T-helper 1 cell (primary cell): Measurements from ENCODE around the gene ANTXR1.

Experiments used
- DNase-seq, 5 donors: peaks; one replicate each; pipeline ENCODE4 v3.0.0-alpha.2; 2012 to 2020

ANTXR1 gene

DNA sequence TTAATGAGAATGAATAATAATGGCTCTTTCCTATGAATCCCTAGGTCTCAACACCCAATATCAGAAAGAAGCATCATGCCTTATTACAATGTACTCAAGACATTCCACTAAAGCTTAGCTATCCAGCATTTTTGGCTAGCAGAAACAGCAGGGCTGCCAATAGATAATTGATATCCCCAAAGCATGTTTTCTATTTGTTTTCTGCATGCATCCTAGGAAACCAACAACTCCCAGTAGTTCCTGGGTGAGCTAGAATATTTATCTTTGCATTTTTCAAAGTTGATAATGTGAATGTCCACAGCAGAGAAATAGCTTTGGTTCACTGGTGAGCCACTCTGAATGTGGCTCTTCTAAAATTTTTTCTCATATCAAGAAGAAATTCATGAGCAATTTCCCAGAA, 5.8 kb upstream of the ANTXR1 start:
- DNase-seq, result no peak

DNA sequence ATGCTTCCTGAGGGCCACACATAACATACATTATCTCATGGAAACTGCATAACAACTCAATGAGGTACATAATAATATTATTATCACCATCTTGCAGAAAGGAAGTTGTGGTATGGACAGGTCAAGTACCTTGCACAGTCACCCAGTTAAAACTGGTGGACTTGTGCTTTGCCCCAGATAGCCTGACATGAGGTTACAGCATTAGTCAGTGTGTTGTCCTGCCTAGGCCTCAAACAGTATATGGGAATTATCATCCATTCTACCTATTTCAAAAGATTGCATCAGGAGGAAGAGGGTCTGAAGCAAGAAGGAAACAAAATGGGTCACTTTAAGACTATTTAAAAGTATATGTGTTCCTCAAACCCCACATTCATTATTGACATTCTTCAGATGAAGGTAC, 5.4 kb upstream of the ANTXR1 start:
- DNase-seq, result no peak

DNA sequence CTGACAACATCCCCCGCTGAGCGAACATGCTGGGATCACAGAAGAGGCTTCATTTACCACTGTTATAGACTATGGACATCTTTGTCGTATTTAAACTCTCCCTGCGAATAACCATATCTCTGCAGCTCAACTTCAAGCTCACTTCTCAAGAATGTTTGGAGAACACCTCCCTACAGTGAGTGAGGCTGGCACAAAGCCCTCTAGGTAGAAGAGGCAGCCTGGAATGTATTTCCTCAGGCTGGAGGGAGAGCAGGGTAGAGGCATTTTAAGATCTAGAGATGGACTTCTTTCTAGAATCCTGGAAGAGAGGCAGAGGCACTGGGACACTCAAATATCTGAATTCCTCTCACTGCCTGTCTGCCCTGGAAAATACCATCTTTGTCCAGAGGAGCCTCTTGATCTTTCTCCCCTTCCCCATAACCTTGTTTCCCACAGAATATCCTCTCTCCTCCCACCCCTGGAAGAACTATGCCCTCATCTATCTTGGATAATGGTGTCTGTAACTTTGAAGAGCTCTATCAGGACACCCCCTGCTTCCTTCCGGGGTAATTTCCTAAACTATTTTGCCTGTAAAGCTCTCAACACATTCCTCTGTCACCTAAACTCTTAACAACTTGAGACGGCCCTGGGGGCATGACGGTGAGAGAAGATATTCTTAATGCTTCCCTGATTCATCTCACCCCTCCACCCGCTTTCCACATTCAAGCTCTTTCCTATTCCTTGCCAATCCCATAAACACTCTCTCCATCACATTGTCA, 2.4 kb upstream of the ANTXR1 start:
- no peak for DNase-seq

DNA sequence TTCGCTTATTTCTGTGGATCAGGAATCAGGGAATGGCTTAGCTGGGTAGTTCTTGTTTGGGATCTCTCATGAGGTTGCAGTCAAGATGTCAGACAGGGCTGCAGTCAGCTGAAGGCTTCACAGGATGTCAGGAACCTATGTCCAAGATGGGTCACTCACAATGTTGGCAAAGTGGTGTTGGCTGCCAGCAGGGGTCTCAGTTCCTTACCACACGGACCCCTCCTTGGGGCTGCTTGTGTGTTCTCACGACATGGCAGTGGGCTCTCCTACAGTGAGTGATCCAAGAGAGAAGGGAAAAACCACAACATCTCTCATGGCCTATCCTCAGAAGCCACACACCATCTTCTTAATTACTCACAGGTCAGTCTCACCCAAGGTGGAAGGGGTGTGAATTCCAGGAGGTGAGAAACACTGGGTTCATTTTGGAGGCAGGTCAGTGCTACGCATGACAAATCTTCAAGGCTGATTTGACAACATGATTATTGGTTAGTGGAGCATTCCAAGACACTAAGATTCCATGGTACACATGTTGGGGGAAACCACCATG, 1.3 kb upstream of the ANTXR1 start:
- DNase-seq, result no peak

DNA sequence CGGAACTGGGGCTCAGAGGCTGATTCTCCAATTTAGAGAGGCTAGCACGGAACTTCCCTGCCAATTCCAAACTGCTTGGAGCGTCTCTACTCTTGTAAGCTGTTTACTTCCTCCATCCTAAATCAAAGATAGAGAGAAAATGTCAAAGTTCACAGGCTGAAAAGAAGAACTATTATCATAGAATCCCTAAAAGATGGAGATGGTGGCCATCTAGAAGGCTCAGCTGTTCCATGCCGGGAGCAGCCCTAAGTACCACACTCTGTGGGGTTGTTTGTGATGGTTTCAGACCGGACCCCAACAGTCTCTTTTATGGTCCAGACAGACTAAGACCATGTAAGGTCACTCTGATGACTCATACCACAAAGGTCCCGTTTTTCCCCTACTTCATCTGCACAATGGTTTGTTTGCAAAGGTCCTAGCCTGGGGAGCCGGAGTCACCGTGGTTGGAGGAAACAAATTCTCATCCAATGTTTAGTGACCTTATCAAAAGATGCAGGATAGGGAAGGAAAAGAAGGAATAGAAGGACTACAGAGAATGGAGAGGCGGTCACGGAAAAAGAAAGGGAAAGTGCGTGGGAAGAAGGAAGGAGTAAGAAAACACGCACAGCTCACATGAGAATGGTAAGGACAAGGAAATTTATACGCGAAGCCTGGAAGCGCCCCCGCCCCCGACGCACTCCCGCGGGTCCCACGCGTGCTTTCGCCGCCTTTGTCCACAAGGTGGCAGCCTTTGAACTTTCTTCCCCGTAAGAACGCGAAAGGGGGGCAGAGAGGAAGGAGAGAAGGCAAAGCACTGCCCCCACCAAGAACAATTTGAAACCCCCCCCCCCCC, 453 bp upstream of the ANTXR1 start:
- peak in 1 of 5 donors; percentile 25 for DNase-seq

DNA sequence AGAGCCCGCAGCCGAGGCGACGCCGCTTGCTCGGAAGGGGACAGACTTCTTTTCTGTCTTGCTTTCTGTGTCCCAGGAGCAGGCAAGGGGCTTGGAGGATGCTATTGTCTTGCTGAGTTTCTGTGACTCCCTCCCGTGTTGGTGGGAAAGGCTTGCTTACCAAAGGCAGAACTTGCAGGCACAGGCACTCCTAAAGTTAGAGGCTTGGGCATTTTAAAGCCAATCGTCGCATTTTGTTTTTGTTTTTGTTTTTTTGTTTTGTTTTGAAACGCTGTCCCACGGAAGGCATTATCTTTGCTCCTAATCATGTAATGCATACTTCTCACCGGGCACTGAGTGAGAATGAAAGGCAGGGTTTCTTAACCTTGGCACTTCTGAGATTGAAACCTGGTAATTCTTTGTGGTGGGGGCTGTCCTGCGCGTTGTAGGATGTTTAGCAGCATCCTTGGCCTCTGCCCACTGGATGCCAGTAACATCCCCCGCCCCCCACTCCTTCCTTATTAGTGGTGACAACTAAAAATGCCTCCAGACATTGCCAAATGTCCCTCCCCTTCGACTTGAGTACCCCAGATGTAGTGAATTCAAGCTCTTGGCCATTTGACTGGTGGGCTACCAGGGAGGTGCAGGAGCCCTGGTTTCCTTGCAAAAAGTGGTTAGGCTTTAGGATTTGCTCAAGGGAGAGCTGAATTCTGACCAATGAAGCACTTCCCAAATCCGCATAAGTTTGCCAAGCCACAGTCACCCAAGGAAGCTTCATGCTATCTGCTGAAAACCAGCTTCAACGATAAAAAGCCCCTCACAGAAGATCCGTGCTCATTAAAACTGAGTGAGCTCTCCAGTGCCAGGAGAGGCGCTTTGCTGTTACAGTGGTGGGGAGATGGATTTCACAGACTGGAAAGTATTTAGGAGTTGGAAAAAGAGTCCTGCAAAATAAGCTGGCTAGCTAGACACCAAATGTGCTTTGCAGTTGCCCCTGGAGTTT, 1.2 kb downstream of the ANTXR1 start:
- DNase-seq, result no peak

DNA sequence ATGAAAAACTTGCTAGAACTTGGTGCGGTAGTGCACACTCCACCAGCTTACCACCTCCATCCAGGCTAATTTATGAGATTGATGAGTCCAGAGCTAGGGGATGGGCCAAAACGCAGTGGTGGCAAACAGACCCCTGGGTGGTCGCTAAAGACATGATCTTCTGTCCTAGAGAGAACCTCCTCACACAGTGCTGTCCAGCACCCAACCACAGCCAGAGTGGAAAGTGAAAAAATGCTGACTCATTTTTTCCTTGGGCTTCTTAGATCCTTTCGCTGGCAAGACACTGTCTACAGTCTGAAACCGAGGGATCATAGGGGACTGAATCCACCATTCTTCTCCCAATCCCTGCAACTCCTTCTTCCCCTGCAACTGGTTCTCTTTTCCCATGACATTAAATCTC, 4.1 kb downstream of the ANTXR1 start:
- DNase-seq, result no peak

DNA sequence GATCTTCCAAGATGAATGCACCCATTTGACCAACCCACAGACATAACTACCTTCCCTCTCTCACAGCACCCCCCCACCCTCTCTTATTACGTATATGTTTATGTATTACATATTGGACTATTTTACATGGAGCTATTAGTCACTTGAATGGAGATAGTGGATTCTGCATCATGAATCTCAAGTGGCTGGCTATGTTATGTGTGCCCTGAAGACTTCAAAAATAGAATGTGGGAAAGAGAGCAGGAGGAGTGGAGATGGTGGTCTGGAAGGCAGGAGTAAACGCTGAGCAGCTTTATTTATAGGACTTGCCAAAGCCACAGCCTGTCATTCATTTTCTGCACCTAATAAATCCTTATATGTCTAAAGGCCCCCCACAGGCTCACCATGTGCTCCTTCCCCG, 4.9 kb downstream of the ANTXR1 start:
- no peak for DNase-seq

DNA sequence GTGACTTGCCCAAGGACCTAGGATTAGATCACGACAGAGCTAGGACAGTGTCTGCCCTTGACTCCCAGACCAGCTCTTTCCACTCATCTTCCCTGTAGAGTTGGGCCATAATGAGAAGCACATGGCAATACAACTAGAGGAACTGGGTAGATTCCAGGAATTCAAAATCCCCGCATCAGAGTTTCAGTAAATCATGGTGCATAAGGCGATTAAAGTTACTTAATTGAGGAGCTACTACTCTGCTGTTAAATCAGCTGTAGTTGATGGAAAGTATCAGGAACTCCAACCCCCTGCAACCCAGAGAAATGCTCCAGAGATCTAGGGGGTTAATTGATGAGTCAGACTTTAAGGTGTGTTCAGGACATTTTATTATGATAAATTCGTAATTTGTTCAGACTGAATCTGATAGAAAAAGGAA, 5.7 kb downstream of the ANTXR1 start:
- no peak for DNase-seq

DNA sequence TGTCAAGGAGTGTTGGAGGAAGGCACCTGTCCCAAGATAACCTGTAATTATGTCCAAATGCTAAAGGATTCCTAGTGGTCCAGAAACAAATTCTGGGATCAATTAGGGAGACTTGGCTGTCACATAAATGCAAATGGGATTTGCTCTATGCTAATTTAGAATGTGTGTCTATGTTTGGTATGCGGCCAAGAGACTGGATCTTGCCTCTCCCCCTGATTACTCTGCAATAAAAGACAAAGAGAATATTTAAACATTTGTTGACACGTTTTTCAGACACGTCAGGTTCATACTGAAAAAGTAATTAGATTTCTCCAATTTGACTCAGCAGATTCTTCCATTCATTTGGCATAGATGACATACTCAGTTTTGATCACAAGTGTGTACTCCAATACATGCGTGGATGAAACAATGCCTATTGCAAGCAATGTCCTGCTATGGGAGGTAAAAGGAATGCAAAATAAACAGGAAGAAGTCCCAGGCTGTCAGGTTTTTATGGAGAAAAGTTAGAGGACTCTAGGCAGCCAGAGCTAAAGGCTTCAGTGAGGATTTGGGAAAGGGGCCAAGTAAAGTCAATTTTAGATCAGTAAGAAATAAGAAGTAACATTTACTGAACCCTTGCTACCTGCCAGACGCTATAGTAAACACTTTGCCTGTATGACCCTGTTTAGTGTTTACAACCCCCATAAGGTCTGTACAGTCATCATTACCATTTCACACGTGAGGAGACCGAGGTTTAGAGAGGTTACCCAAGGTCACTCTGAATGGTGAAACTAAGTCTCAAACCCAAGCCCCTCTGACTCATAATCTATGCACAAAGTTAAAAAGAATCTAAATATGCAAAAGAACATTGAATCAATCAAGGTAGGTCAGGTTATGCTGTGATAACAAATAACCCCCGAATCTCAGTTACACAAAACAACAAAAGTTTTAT, 7.8 kb downstream of the ANTXR1 start:
- DNase-seq, result no peak

DNA sequence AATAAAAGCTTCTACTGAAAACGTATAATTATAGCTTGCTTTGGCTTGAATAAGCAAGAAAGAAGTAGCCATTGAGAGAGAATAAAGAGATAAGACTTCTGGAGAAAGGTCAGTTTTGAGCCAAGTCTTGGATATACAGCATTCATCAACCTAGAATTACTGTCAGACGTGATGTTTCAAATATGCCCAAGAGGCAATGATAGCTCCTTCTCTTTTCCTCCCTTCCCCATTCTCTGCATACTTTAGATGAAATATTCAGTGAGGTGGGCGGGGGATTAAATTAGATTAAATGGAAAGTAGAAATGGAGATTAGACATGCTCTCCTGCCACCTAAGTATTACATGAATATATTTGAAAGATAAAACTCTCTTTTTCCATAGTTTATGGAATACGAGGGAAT, 8.7 kb downstream of the ANTXR1 start:
- no peak for DNase-seq

DNA sequence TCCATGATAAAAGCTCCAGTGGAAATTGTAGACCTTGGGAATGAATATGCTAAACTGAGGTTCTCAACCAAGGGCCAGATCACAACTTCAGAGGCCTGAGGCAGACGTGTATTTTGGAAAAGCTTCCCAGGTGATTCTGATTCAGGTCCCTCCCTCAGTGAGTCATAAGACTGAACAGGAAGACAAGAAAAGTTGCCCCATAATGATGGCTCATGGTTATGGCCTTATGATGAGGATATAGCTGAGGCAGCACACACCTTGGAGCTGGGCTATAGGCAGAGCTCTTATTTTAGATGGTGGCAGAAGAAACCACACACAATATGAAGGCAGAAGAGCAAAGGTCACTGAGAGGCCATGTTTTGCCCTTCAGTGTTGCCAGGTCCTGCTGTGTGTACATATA, 9.6 kb downstream of the ANTXR1 start:
- DNase-seq, result no peak

DNA sequence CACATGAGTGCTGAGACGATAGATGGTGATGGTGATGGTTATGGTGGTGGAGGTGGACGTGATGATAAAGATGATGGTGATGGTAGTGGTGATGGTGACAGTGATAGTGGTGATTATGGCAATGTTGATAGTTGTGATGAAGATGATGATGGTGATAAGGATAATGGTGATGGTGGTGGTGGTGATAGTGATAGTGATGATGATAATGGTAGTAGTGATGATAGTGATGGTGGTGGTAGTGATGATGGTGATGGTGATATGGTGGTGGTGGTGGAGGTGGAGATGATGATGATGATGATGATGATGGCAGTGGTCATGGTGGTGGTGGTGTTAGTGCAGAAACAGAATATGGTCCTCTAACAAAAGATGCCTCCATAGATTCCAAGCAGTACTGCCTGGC, 10.3 kb downstream of the ANTXR1 start:
- no peak for DNase-seq

DNA sequence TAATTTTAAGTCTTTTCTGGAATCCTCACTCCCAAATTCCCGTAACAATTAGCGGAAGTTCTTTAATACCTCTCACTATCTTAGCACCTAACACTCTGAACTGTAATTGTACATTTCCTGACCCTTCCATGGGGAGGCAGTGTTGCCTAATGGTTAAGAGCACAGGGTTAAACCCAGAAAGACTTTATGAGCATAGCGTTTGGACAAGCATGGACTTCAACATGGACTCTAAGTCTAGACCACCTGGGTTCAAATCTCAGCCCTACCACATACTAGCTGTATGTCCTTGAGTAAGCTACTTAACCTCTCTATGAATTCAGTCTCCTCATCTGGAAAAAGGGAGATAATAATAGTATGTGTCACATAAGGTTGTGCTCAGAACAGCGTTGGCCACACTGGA, 13.0 kb downstream of the ANTXR1 start:
- DNase-seq, result peak in 1 of 5 donors; percentile 26

DNA sequence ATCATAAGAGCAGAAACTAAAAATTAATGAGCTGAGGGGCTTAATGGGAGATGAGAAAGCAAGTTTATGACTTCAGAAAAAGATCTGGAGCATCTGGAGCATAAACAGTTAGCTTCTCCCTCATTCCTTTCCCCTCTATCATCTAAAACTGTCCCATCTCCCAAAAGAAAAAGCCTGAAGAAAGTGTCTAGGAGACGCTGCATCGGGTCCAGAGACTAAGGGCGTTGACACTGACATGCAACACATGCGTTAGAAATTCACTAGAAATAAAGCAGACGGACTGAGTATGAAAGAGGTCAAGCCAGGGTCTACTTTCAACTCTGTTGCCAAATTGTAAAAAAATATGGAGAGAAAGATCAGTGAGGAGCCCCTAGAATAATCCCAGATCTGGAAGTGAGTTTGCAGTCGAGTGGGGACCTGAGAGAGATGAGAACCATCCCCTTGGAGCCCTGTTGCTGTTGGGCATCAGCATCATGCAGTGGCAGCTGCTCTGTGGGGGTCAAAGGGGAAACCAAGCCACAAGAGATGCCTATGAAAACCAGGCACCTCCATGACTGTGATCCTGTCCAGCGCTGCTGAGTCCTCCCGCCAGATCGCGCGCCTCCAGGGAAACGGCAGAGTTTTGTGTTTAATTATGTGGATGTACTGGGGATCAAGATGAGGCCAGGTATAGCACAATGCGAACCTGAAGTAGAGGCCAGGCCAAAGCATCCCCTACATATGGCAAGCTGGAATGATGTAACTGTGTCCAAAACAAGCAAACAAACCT, 13.9 kb downstream of the ANTXR1 start:
- DNase-seq, result no peak

DNA sequence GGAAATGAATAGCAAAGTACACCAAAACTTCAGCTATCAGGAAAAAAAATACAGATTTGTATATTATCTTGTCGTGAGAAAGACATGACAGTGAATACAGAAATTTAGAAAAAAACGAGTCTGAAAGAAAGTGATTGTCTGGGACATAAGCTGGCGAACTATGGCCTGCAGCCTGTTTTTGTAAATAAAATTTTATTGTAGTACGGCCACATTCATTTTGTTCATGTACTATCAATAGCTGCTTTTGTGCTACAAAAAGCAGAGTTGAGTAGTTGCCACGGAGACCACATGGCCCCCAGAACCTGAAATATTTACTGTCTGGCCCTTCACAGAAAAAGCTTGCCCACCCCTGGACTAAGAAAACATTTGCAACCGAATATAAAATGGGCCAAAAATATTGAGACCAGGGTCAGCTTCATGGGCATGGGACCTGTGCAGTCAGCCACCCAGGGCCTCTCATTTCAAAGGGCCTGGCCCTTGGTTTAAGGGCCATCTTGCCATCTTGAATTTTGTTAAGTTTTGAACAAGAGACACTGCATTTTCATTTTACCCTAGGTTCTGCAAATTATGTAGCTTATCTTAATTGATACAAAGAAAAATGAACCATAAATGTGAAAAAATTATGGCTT, 17.9 kb downstream of the ANTXR1 start:
- no peak for DNase-seq

DNA sequence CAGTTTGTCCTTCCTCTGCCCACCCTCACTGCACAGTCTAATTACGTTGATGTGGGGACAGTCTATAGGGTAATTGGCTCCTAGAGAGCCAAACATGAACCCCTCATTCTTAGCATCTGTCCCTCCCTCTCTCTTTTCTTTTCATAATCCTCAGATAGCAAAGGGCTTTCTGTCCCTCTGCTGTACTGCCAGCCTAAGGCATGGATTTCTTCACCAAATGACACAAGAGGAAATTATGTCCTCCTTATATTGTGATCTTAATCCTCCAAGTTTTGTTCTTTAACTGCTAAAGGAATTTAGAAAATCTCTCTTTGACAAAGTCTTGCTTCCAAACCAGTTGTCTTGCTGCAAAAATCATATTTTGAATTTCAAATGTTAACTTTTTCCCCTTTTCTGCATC, 18.5 kb downstream of the ANTXR1 start:
- DNase-seq, result no peak

DNA sequence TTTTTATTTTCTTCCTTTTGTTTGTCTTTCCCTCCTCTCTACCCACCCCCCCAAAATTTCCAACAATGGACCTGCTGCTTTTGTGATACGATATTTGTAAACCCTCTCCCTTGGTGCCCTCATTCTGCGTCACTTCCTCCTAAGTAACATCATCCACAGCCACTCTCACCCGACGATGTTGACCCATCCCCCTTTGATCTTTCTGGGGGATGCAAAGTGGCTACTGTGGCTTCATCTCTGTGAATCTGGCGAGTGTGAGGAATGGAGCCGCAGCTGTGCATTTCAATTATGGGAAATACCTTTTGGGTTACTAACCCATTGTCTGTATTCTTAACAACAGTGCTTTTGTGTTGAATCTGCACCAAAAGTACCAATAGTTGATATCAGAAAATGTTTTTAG, 19.4 kb downstream of the ANTXR1 start:
- no peak for DNase-seq

DNA sequence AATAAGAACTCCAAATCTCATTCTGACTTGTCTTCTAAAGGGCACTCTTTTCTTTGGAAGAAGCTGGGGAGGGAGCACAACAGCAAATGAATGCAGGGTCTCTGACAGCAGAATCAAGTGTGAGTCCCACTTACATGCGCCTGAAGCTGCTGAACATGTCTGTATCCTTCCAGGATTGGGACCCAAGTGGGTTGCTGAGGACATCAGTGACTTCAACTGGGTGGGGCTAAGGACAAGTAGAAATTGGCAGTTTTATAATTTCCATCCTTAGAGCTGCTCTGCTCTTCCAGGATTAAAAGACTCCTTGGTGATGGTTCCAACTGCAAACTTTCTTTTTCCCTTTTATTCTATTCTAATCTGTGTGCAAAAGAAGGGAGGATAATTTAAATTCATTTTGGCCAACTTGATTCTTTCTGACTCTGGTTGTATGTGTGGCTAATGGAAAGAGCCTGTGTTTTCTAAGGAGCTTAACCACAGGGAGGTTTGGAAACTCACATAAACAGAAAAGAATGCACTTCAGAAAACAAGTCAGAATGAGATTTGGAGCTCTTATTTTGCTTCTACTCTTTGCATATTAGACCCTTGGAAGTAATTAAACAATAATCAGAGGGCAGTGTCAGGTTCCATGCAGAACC, 20.6 kb downstream of the ANTXR1 start:
- DNase-seq, result no peak

DNA sequence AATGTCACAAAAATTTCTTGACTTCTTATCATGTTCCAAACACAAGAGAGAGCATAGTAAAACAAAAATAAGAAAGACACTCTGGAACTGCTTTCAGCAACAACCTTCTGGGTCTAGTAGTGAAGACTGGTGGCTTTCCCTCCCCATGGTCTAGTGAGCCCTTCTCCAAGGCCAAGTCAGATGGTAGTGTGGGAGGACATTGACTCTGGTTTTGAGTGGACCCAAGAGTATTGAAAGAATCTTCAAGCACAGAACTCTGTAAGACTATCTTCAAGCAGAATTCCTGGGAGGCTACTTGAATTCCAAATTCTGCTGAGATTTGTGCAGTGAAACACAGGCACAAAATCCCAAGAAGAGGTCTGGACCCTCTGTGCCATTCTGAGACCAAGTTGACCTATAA, 21.1 kb downstream of the ANTXR1 start:
- DNase-seq, result no peak
